HG03558 (cell line): Measurements from ENCODE around the gene CTDSP2.
"Not testable (repeated sequence)": the region's sequence is repeated elsewhere in the genome, so short reads cannot be mapped to it uniquely, and the experiment has no call there.

Experiments
- ATAC-seq: cut with Tn5 transposase; IDR thresholded peaks from one replicate; pipeline ENCODE4 v1.9.1; 2021; ENCODE audit warnings: moderate number of reproducible peaks; ENCODE audit not compliant: unreplicated experiment; ENCODE audit errors: extremely low read depth

The CTDSP2 gene

GRCh38 chr12:57793920-57794319 lies 52.6 kb downstream of the CTDSP2 start:
- ATAC-seq, result no peak

DNA sequence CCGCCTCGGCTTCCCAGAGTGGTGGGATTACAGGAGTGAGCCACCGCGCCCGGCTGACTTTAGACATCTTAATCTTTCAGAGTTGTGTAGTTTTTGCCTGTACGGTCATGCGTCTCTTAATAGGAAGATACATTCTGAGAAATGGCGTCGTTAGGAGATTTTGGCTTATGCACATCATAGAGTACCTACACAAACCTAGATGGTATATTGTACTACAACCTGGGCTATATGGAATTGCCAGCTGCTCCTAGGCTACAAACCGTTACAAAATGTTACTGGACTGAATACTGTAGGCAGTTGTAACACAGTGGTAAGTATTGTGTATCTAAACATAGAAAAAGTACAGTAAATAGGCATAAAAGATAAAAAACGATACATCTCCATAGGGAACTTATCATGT lies 62.7 kb downstream of the CTDSP2 start:
- ATAC-seq, result no peak

DNA sequence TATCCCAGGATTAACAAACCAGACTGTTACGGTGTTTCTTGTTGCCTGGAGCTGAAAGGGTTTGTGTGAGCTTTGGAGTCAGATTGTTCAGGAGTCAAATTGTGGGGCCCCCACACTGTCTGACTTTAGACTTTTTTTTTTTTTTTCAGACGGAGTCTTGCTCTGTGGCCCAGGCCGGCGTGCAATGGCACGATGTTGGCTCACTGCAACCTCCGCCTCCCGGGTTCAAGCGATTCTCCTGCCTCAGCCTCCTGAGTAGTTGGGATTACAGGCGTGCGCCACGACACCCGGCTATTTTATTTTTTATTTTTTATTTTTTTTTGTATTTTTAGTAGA lies 63.1 kb downstream of the CTDSP2 start:
- ATAC-seq, result no peak

GRCh38 chr12:57782608-57783465 lies 63.7 kb downstream of the CTDSP2 start, which contains the start of gene TSFM:
TSFM (plus strand) TSS chr12:57782787; CDS start chr12:57782802, 15 bp downstream.
- ATAC-seq, result peak; percentile 63

- no peak for ATAC-seq
Observed at GRCh38 chr12:57782243-57782607, 64.3 kb downstream of the CTDSP2 start.

DNA sequence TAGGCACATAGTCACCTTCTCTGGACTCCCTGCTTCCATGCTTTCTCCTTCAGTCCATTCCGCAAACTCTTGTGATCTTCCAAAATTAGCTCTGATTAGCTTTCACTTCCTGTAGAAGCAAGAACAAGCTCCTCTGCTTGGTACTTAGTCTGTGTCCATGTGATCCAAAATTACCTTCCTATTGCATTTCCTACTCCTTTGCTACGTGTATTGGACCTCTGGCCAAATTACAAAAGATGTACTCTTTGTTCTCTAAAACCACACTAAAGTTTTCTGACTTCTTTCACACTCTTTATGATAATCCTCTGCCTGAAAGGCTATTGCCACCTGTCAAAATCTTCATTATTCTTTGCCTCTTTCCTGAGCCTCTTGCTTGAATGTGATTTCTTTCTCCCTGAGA lies 64.7 kb downstream of the CTDSP2 start:
- no peak for ATAC-seq

DNA sequence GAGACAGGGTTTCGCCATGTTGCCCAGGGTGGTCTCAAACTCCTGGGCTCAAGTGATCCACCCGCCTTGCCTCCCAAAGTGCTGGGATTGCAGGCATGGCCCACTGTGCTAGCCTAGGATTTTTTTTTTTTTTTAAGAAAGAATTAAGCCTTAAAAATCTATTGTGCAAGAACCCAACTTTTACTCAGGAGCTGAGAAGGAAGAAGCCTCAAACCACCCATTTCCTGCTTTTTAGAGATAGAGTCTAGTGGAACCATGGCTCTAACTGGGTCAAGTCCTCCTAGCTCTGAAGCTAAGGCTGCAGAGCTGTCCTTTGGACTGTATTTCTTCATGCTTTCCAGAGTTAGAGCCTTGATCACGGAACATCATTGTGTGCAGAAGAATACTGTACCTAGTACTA lies 65.3 kb downstream of the CTDSP2 start:
- ATAC-seq, result no peak

DNA sequence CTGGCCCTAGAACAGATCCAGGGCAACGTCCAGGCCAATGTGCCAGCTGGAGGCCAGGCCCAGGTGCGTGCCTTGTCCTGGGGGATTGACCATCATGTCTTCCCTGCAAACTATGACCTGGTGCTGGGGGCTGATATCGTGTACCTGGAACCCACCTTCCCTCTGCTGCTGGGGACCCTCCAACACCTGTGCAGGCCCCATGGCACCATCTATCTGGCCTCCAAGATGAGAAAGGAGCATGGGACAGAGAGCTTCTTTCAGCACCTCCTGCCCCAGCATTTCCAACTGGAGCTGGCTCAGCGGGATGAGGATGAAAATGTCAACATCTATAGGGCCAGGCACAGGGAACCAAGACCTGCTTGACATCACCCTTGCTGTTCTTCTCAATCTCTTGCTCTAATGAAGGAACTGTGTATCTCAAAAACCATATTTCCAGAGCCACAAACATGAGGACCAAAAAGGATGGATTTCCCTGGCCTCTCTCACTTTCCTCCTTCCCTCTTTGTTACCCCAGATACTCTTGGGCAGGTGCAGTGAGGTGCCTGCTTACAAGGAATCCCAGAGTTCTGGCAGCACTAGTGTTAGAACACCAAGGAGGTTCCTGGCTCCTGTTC lies 66.1 kb downstream of the CTDSP2 start:
- ATAC-seq, result no peak

- ATAC-seq, result no peak
Observed at GRCh38 chr12:57779736-57780135, 66.8 kb downstream of the CTDSP2 start.

- no peak for ATAC-seq
Observed at GRCh38 chr12:57777911-57778310, 68.6 kb downstream of the CTDSP2 start.

GRCh38 chr12:57777367-57777766 lies 69.2 kb downstream of the CTDSP2 start:
- no peak for ATAC-seq

DNA sequence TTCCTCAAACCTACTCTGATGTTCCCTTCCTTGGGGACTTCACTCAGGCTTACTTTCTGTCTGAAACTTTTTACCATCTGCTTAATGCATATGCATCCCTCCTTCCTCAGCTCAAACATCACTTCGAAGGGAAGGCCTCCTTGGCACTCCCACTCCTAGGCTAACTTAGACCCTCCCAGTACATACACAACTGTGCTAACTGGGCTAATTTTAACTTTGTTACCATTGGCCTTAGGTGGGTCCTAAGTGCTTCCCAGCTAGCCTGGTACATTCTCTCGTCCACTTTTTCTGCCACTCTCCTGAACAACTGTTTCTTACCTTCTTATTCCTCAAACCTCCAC lies 70.3 kb downstream of the CTDSP2 start:
- no peak for ATAC-seq

GRCh38 chr12:57775563-57776246 lies 70.8 kb downstream of the CTDSP2 start:
- no peak for ATAC-seq

GRCh38 chr12:57775044-57775443 lies 71.5 kb downstream of the CTDSP2 start:
- ATAC-seq, result no peak

DNA sequence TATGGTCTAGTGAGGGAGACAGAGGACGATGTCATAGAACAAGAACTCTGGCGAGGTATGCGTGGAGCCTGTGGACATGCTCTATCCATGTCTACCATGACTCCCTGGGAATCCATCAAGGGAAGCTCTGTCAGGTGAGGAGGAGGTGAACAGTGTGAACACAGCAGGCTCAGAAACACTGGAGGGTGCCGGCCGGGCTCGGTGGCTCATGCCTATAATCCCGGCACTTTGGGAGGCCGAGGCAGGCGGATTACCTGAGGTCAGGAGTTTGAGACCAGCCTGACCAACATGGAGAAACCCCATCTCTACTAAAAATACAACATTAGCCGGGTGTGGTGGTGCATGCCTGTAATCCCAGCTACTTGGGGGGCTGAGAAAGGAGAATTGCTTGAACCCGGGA lies 71.9 kb downstream of the CTDSP2 start:
- not testable (repeated sequence) for ATAC-seq

DNA sequence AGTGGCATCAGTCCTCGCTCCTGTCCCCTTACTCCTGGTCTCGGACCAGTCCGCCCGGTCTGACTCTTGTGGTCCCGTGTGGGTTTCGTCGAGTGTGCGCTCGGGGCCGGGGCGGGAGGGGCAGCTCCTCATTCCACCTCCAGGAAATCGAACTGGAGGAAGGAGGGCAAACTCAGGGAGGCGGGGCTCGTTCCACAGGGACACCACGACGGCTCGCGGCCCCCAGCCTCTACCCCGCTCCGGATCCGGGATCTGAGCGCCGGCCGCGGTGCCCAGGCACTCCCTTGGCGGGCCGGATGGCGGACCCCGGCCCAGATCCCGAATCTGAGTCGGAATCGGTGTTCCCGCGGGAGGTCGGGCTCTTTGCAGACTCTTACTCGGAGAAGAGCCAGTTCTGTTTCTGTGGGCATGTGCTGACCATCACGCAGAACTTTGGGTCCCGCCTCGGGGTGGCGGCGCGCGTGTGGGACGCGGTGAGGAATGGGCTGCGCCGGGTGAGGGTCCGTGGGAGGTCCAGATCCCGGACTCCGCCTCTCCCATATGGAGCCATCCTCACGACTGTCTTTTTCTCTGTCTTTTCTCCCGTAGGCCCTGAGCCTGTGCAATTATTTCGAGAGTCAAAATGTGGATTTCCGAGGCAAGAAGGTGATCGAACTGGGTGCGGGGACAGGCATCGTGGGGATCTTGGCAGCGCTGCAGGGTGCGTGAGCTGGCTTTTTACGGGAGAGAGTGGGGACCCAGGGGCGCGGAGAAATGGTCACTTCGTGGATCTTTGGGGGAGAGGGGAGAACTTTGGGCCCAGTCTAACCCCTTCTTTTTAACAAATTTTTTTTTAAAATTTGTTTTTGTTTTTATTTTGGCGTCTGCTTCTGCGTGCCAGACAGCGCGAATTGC lies 73.9 kb downstream of the CTDSP2 start, which contains the start of gene EEF1AKMT3:
TSS of gene EEF1AKMT3 (plus strand) at position 186 of the 894 bp plus-strand sequence. CDS start at position 297, 111 bp downstream.
- ATAC-seq, result peak; percentile 4

- peak; percentile 45 for ATAC-seq
Observed at GRCh38 chr12:57771873-57772428, 74.6 kb downstream of the CTDSP2 start, which contains the start of gene METTL1. METTL1 (minus strand) TSS chr12:57772105; CDS start chr12:57772083, 22 bp downstream.

GRCh38 chr12:57771236-57771872 lies 75.2 kb downstream of the CTDSP2 start:
- ATAC-seq, result peak; percentile 64

DNA sequence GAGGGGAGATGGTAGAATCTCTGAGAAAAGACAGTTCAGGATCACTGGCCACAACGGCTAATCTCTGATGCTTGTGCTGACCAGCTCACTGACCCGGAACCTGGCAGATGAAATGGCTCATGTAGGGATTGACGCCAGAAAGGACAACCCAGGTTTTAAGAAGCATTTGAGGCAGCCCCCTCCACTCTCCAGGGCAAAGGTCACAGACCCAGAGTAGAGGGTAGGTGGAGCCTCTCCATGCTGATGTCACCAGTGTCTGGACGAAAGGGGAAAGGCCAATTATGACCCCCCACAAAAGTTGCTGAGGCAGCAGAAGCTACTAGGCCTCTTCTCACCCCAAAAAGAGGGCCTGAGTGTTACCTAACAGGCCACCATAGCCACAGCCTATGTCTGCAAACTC lies 75.8 kb downstream of the CTDSP2 start:
- ATAC-seq, result no peak
